ENCODE measurements around the gene CDKAL1. TPM values are rescaled to one million over a fixed set of nuclear protein-coding genes. Genes with fewer than 3 reads are reported as not detected.
A peak's percentile ranks its signal among the peaks of the same experiment; 100 is the strongest.
"Not testable (repeated sequence)": the region's sequence is repeated elsewhere in the genome, so short reads cannot be mapped to it uniquely, and the experiment has no call there.

CDKAL1 gene
- polyA plus RNA-seq, 1 donor from 2014 or later, result 29.2 TPM

- H3K27ac Mint-ChIP-seq, H3K4me3 Mint-ChIP-seq: not testable (repeated sequence)
Observed at GRCh38 chr6:20594299-20594853, 60.1 kb downstream of the CDKAL1 start.

DNA sequence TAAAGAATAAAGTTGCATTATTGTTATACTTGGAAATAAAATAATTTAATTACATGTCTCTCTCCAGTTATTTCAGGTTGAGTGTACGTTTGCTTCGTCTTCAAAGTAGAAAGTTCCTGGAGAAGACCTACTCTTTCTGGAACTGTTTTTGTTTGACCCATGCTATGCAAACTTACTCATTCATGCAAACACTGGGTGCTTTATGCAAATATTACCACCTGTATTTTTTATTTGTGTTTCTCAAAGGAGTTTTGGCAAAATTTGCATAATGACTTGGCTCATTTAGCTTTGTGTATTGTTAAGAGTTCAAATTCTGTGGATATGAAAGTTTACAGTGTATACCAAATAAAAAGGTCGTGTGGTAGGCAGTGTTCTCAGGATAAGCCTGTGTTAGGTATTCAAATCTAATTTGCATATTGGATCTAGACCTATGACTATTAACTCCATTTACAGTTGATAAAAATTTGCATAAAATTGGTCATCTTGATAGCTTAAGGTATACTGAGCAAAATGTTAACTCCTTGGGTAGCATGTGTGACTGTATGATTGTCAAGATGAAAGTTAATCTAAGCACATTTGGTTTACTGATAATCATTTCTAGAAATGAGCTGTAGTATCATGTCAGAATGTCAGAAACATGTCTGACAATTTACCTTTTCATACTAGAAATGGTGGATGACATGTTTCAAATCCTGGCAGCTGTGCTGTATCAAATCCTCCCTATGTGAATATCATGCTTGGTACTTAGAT lies 65.2 kb downstream of the CDKAL1 start:
- no peaks in the 10 kb centered on the region for H3K27me3 Mint-ChIP-seq
- H3K4me3 Mint-ChIP-seq, result no peak overlapping the region
- peaks cover 33% of the 10 kb centered on the region for H3K36me3 Mint-ChIP-seq
- peaks cover 0 to 8% (median 4%) of the 10 kb centered on the region in 3 donors for H3K9me3 Mint-ChIP-seq
- peaks cover 4 to 5% (median 5%) of the 10 kb centered on the region in 3 donors for H3K4me1 Mint-ChIP-seq
- H3K27ac Mint-ChIP-seq, result no peak overlapping the region

More at GRCh38 chr6:20594299-20594853, 60.1 kb downstream of the CDKAL1 start:
- H3K4me1 Mint-ChIP-seq, H3K27me3 Mint-ChIP-seq: not testable (repeated sequence)
- peaks cover 42% of the 10 kb centered on the region for H3K36me3 Mint-ChIP-seq
- H3K9me3 Mint-ChIP-seq, result peaks cover 3 to 16% (median 8%) of the 10 kb centered on the region in 3 donors

- Mint-ChIP-seq H3K36me3 (peaks cover 23% of the 10 kb centered on the region), H3K4me1 (peaks cover 4 to 5% (median 5%) of the 10 kb centered on the region in 3 donors), H3K4me3 (no peak overlapping the region), H3K9me3 (peaks cover 0 to under 1% (median 0%) of the 10 kb centered on the region in 3 donors), H3K27ac (no peak overlapping the region), H3K27me3 (no peaks in the 10 kb centered on the region)
Observed at GRCh38 chr6:20600831-20601230, 66.6 kb downstream of the CDKAL1 start.

- Mint-ChIP-seq H3K4me3 (no peak overlapping the region), H3K36me3 (peaks cover 17% of the 10 kb centered on the region), H3K9me3 (no peaks in the 10 kb centered on the region), H3K27ac (no peak overlapping the region), H3K27me3 (no peaks in the 10 kb centered on the region), H3K4me1 (peaks cover 0 to 5% (median 3%) of the 10 kb centered on the region in 3 donors)
Observed at GRCh38 chr6:20604159-20604558, 69.9 kb downstream of the CDKAL1 start.

DNA sequence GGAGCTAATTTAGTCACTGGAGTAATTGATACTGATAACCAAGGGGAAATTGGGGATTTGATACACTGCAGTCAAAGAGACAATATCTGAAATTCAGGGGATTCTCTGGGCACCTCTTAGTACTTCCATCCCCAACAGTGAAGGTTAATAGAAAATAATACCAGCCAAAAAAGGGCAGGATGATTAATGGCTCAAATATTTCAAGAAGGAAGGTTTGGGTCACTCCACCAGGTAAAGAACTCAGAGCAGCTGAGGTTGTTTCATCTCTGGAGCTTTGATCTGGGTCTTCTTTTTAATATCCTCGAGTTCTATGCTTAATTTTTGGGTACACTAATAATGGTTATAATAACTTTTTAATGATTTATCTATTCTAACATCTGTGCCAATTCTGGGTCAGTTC lies 70.8 kb downstream of the CDKAL1 start:
- Mint-ChIP-seq H3K9me3 (peaks cover 0 to 5% (median 0%) of the 10 kb centered on the region in 3 donors), H3K27ac (no peak overlapping the region), H3K27me3 (no peaks in the 10 kb centered on the region), H3K36me3 (peaks cover 17% of the 10 kb centered on the region), H3K4me1 (peaks cover 0 to 5% (median 2%) of the 10 kb centered on the region in 3 donors), H3K4me3 (no peak overlapping the region)

- Mint-ChIP-seq H3K36me3 (peaks cover 19% of the 10 kb centered on the region), H3K27ac (no peak overlapping the region), H3K27me3 (no peaks in the 10 kb centered on the region), H3K4me3 (no peak overlapping the region), H3K9me3 (peaks cover 0 to 8% (median 0%) of the 10 kb centered on the region in 3 donors), H3K4me1 (peaks cover 0 to 5% (median 2%) of the 10 kb centered on the region in 3 donors)
Observed at GRCh38 chr6:20605581-20605980, 71.3 kb downstream of the CDKAL1 start.

GRCh38 chr6:20606831-20607230 lies 72.6 kb downstream of the CDKAL1 start:
- H3K36me3 Mint-ChIP-seq, result peaks cover 16% of the 10 kb centered on the region
- H3K4me3 Mint-ChIP-seq, result no peak overlapping the region
- H3K27ac Mint-ChIP-seq, result no peak overlapping the region
- no peaks in the 10 kb centered on the region for H3K27me3 Mint-ChIP-seq
- peaks cover 0 to 9% (median 0%) of the 10 kb centered on the region in 3 donors for H3K9me3 Mint-ChIP-seq
- peaks cover 2 to 5% (median 4%) of the 10 kb centered on the region in 3 donors for H3K4me1 Mint-ChIP-seq

DNA sequence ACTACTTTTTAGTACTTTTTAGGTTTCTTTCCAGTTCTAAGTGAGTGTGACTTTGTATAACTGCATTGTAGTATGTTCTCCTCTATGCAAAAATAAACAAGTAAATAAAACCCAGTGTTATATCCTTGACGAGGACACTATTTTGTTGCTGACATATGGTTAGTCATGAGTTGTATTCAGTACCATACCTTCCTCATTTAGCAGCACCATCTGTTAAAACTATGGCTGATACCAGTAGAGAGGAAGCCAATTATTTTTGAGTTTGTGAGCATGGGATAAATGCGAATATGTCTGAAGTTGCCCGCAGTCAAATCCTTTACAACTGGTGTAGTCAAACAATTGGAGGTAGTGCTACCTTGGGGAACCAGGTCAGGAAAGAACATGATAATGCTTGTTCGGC lies 74.1 kb downstream of the CDKAL1 start:
- Mint-ChIP-seq H3K4me1 (peaks cover 5 to 12% (median 10%) of the 10 kb centered on the region in 3 donors), H3K27me3 (no peaks in the 10 kb centered on the region), H3K4me3 (no peak overlapping the region), H3K27ac (no peak overlapping the region), H3K36me3 (peaks cover 11% of the 10 kb centered on the region), H3K9me3 (peaks cover 0 to 9% (median 2%) of the 10 kb centered on the region in 3 donors)

DNA sequence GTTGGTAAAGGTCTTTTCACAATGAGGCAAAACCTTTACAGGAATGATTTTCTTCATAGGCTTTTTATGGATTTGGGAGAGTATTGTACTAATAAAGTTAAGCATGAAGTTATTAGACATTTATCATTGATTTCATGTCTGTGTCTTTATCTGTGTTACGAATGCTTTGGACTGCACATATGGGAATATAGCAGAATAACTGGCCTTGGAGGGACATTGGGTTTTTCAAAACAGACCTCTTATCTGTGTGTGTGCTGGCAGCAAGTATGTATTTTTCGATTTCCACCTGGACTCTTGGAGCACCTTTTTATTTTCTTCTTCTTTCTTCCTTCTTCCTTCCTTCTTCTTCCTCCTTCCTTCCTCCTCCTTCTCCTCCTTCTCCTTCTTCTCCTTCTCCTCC lies 74.6 kb downstream of the CDKAL1 start:
- Mint-ChIP-seq H3K4me3 (no peak overlapping the region), H3K27ac (no peak overlapping the region), H3K27me3 (no peaks in the 10 kb centered on the region), H3K36me3 (peaks cover 11% of the 10 kb centered on the region), H3K9me3 (peaks cover 0 to 9% (median 2%) of the 10 kb centered on the region in 3 donors), H3K4me1 (peaks cover 5 to 15% (median 10%) of the 10 kb centered on the region in 3 donors)

DNA sequence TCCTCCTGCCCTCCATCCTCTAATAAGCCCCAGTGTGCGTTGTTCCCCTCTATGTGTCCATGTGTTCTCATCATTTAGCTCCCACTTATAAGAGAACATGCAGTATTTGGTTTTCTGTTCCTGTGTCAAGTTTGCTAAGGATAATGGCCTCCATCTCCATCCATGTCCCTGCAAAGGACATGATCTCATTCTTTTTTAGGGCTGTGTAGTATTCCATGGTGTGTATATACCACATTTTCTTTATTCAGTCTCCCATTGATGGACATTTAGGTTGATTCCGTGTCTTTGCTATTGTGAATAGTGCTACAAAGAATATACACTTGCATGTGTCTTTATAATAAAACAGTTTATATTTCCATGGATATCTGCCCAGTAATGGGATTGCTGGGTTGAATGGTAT lies 75.7 kb downstream of the CDKAL1 start:
- Mint-ChIP-seq H3K36me3 (peaks cover 13% of the 10 kb centered on the region), H3K4me1 (peaks cover 5 to 17% (median 8%) of the 10 kb centered on the region in 3 donors), H3K4me3 (peak overlapping the region in 1 of 4 donors; percentile 13)
- not testable (repeated sequence) for H3K27ac Mint-ChIP-seq, H3K9me3 Mint-ChIP-seq, H3K27me3 Mint-ChIP-seq

DNA sequence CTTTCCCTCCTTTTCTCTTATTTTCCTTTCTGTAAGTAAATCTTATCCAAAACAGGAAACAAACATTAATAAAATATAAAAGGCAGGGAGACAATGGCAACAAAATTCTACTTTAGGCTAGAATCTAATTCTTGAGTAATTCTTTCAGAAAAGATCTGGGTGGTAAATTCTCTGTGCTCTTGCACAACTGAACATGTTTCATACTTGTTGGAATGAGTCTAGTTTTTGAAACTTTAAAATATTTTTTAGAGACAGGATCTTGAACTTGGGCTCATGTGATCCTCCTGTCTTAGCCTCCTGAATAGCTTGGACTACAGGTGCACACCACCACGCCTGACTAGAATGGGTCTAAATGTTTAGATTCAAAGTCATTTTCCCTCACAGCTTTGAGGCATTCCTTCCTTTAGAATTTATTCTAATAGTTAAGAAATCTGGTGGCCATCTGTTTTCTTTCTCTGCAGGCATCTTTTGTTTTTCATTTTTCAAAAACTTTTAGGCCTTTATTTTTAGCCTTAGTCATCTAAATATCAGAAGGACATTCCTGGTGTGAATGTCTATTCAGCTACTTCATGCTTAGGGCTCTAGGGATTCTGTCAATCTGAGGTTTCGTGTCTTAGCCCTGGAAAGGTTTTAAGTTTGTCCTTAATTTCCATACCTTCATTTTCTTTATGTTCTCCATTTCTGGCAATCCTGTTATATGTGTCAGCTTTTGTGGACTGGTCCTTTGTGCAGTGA lies 76.5 kb downstream of the CDKAL1 start:
- H3K4me3 Mint-ChIP-seq, result no peak overlapping the region
- H3K9me3 Mint-ChIP-seq, result peaks cover 0 to 9% (median 2%) of the 10 kb centered on the region in 3 donors
- H3K4me1 Mint-ChIP-seq, result peaks cover 5 to 17% (median 8%) of the 10 kb centered on the region in 3 donors
- no peak overlapping the region for H3K27ac Mint-ChIP-seq
- H3K27me3 Mint-ChIP-seq, result no peaks in the 10 kb centered on the region
- H3K36me3 Mint-ChIP-seq, result peaks cover 13% of the 10 kb centered on the region

- Mint-ChIP-seq H3K36me3 (peaks cover 15% of the 10 kb centered on the region), H3K27ac (peak overlapping the region in 1 of 3 donors; percentile 76)
- not testable (repeated sequence) for H3K4me3 Mint-ChIP-seq, H3K4me1 Mint-ChIP-seq, H3K27me3 Mint-ChIP-seq, H3K9me3 Mint-ChIP-seq
Observed at GRCh38 chr6:20617537-20617936, 83.3 kb downstream of the CDKAL1 start.

GRCh38 chr6:20620043-20620442 lies 85.8 kb downstream of the CDKAL1 start:
- Mint-ChIP-seq H3K4me3 (no peak overlapping the region), H3K36me3 (peaks cover 13% of the 10 kb centered on the region), H3K4me1 (peaks cover 3 to 10% (median 3%) of the 10 kb centered on the region in 3 donors), H3K9me3 (no peaks in the 10 kb centered on the region), H3K27me3 (no peaks in the 10 kb centered on the region), H3K27ac (no peak overlapping the region)

GRCh38 chr6:20623761-20624160 lies 89.5 kb downstream of the CDKAL1 start:
- H3K36me3 Mint-ChIP-seq, result peaks cover 11% of the 10 kb centered on the region
- no peaks in the 10 kb centered on the region for H3K27me3 Mint-ChIP-seq
- no peaks in the 10 kb centered on the region for H3K9me3 Mint-ChIP-seq
- peaks cover 5 to 10% (median 5%) of the 10 kb centered on the region in 3 donors for H3K4me1 Mint-ChIP-seq
- peak overlapping the region in 1 of 3 donors; percentile 18 for H3K27ac Mint-ChIP-seq
- H3K4me3 Mint-ChIP-seq, result no peak overlapping the region

- H3K4me3 Mint-ChIP-seq, result no peak overlapping the region
- no peak overlapping the region for H3K27ac Mint-ChIP-seq
- H3K27me3 Mint-ChIP-seq, result no peaks in the 10 kb centered on the region
- peaks cover 16% of the 10 kb centered on the region for H3K36me3 Mint-ChIP-seq
- H3K9me3 Mint-ChIP-seq, result no peaks in the 10 kb centered on the region
- H3K4me1 Mint-ChIP-seq, result peaks cover 6 to 17% (median 11%) of the 10 kb centered on the region in 3 donors
Observed at GRCh38 chr6:20626165-20626564, 91.9 kb downstream of the CDKAL1 start.
